ENCODE results near the gene TECPR2. TPM values are rescaled to one million over a fixed set of nuclear protein-coding genes. Genes with fewer than 3 reads are reported as not detected.
"Not testable (repeated sequence)": the region's sequence is repeated elsewhere in the genome, so short reads cannot be mapped to it uniquely, and the experiment has no call there.

TECPR2 gene
- total and polyA plus RNA-seq, 9 donors: 8.3 to 15.1 (median 12.1) TPM

- no peak overlapping the region for H3K27ac ChIP-seq (ENCODE audit: low read length)
- H3K36me3 ChIP-seq (ENCODE audit: control insufficient read depth, insufficient read depth, low read length): peaks cover 72% of the 10 kb centered on the region
- 88% methylated on average over 14 of the region's 16 CpGs for WGBS (ENCODE audit: insufficient coverage)
- no peaks in the 10 kb centered on the region for H3K27me3 ChIP-seq (ENCODE audit: control insufficient read depth, insufficient read depth, low read length)
- no peak for DNase-seq
- H3K4me3 ChIP-seq (ENCODE audit: low read length): no peak overlapping the region
- no peaks in the 10 kb centered on the region for H3K4me1 ChIP-seq (ENCODE audit: control insufficient read depth, insufficient read depth, low read length)
- H3K9me3 ChIP-seq (replicated peaks; ENCODE audit: control insufficient read depth, low read depth, low read length): no peaks in the 10 kb centered on the region
Measured at GRCh38 chr14:102348376-102348775, 14.4 kb upstream of the TECPR2 start.

GRCh38 chr14:102351023-102351422, 11.7 kb upstream of the TECPR2 start:
- H3K27me3 ChIP-seq (ENCODE audit: control insufficient read depth, insufficient read depth, low read length): no peaks in the 10 kb centered on the region
- H3K4me3 ChIP-seq (ENCODE audit: low read length): no peak overlapping the region
- peak; percentile 32 for DNase-seq
- WGBS (ENCODE audit: insufficient coverage): 81% methylated on average over 6 of the region's 10 CpGs
- peaks cover 74% of the 10 kb centered on the region for H3K36me3 ChIP-seq (ENCODE audit: control insufficient read depth, insufficient read depth, low read length)
- no peaks in the 10 kb centered on the region for H3K4me1 ChIP-seq (ENCODE audit: control insufficient read depth, insufficient read depth, low read length)
- H3K27ac ChIP-seq (ENCODE audit: low read length): peak overlapping the region; percentile 83
- no peaks in the 10 kb centered on the region for H3K9me3 ChIP-seq (replicated peaks; ENCODE audit: control insufficient read depth, low read depth, low read length)

GRCh38 chr14:102351593-102351992, 11.1 kb upstream of the TECPR2 start:
- no CpG with 5 or more reads among the region's 9 CpGs for WGBS (ENCODE audit: insufficient coverage)
- peaks cover 71% of the 10 kb centered on the region for H3K36me3 ChIP-seq (ENCODE audit: control insufficient read depth, insufficient read depth, low read length)
- peak; percentile 63 for DNase-seq
- H3K4me3 ChIP-seq (ENCODE audit: low read length); H3K27me3 ChIP-seq (ENCODE audit: control insufficient read depth, insufficient read depth, low read length); H3K27ac ChIP-seq (ENCODE audit: low read length); H3K9me3 ChIP-seq (replicated peaks; ENCODE audit: control insufficient read depth, low read depth, low read length); H3K4me1 ChIP-seq (ENCODE audit: control insufficient read depth, insufficient read depth, low read length): not testable (repeated sequence)

GRCh38 chr14:102352213-102352612, 10.5 kb upstream of the TECPR2 start:
- peaks cover 70% of the 10 kb centered on the region for H3K36me3 ChIP-seq (ENCODE audit: control insufficient read depth, insufficient read depth, low read length)
- no peaks in the 10 kb centered on the region for H3K27me3 ChIP-seq (ENCODE audit: control insufficient read depth, insufficient read depth, low read length)
- WGBS (ENCODE audit: insufficient coverage): 71% methylated on average over 1 of the region's 4 CpGs
- H3K4me1 ChIP-seq (ENCODE audit: control insufficient read depth, insufficient read depth, low read length): no peaks in the 10 kb centered on the region
- H3K27ac ChIP-seq (ENCODE audit: low read length): no peak overlapping the region
- no peaks in the 10 kb centered on the region for H3K9me3 ChIP-seq (replicated peaks; ENCODE audit: control insufficient read depth, low read depth, low read length)
- DNase-seq: no peak
- no peak overlapping the region for H3K4me3 ChIP-seq (ENCODE audit: low read length)

- peaks cover 72% of the 10 kb centered on the region for H3K36me3 ChIP-seq (ENCODE audit: control insufficient read depth, insufficient read depth, low read length)
- no peaks in the 10 kb centered on the region for H3K27me3 ChIP-seq (ENCODE audit: control insufficient read depth, insufficient read depth, low read length)
- no peak overlapping the region for H3K27ac ChIP-seq (ENCODE audit: low read length)
- H3K4me1 ChIP-seq (ENCODE audit: control insufficient read depth, insufficient read depth, low read length): no peaks in the 10 kb centered on the region
- no peak for DNase-seq
- H3K4me3 ChIP-seq (ENCODE audit: low read length): no peak overlapping the region
- 80% methylated on average over 5 of the region's 8 CpGs for WGBS (ENCODE audit: insufficient coverage)
- H3K9me3 ChIP-seq (replicated peaks; ENCODE audit: control insufficient read depth, low read depth, low read length): no peaks in the 10 kb centered on the region
Measured at GRCh38 chr14:102353126-102353619, 9.6 kb upstream of the TECPR2 start.

GRCh38 chr14:102356280-102356679, 6.5 kb upstream of the TECPR2 start:
- no CpG with 5 or more reads among the region's 3 CpGs for WGBS (ENCODE audit: insufficient coverage)
- Histone ChIP-seq H3K9me3 (replicated peaks; ENCODE audit: control insufficient read depth, low read depth, low read length) (no peaks in the 10 kb centered on the region), H3K4me1 (ENCODE audit: control insufficient read depth, insufficient read depth, low read length) (no peaks in the 10 kb centered on the region), H3K4me3 (ENCODE audit: low read length) (no peak overlapping the region), H3K27me3 (ENCODE audit: control insufficient read depth, insufficient read depth, low read length) (no peaks in the 10 kb centered on the region), H3K36me3 (ENCODE audit: control insufficient read depth, insufficient read depth, low read length) (peaks cover 68% of the 10 kb centered on the region), H3K27ac (ENCODE audit: low read length) (no peak overlapping the region)
- no peak for DNase-seq

GRCh38 chr14:102359341-102359740, 3.4 kb upstream of the TECPR2 start:
- H3K9me3 ChIP-seq (replicated peaks; ENCODE audit: control insufficient read depth, low read depth, low read length): no peaks in the 10 kb centered on the region
- H3K4me1 ChIP-seq (ENCODE audit: control insufficient read depth, insufficient read depth, low read length): peaks cover 17% of the 10 kb centered on the region
- no peak for DNase-seq
- no CpG with 5 or more reads among the region's 2 CpGs for WGBS (ENCODE audit: insufficient coverage)
- H3K27me3 ChIP-seq (ENCODE audit: control insufficient read depth, insufficient read depth, low read length): no peaks in the 10 kb centered on the region
- H3K36me3 ChIP-seq (ENCODE audit: control insufficient read depth, insufficient read depth, low read length): peaks cover 50% of the 10 kb centered on the region
- no peak overlapping the region for H3K27ac ChIP-seq (ENCODE audit: low read length)
- no peak overlapping the region for H3K4me3 ChIP-seq (ENCODE audit: low read length)

GRCh38 chr14:102360388-102360787, 2.4 kb upstream of the TECPR2 start:
- Histone ChIP-seq H3K27ac (ENCODE audit: low read length) (no peak overlapping the region), H3K9me3 (replicated peaks; ENCODE audit: control insufficient read depth, low read depth, low read length) (no peaks in the 10 kb centered on the region), H3K27me3 (ENCODE audit: control insufficient read depth, insufficient read depth, low read length) (no peaks in the 10 kb centered on the region), H3K4me3 (ENCODE audit: low read length) (no peak overlapping the region), H3K36me3 (ENCODE audit: control insufficient read depth, insufficient read depth, low read length) (peaks cover 40% of the 10 kb centered on the region), H3K4me1 (ENCODE audit: control insufficient read depth, insufficient read depth, low read length) (peaks cover 17% of the 10 kb centered on the region)
- DNase-seq: no peak
- WGBS (ENCODE audit: insufficient coverage): 100% methylated on average over 1 of the region's 3 CpGs

- Histone ChIP-seq H3K27me3 (ENCODE audit: control insufficient read depth, insufficient read depth, low read length) (no peaks in the 10 kb centered on the region), H3K36me3 (ENCODE audit: control insufficient read depth, insufficient read depth, low read length) (peaks cover 26% of the 10 kb centered on the region), H3K4me3 (ENCODE audit: low read length) (peak overlapping the region; percentile 84), H3K4me1 (ENCODE audit: control insufficient read depth, insufficient read depth, low read length) (peaks cover 17% of the 10 kb centered on the region), H3K27ac (ENCODE audit: low read length) (peak overlapping the region; percentile 94), H3K9me3 (replicated peaks; ENCODE audit: control insufficient read depth, low read depth, low read length) (no peaks in the 10 kb centered on the region)
- WGBS (ENCODE audit: insufficient coverage): 34% methylated on average over 4 of the region's 4 CpGs
- no peak for DNase-seq
Measured at GRCh38 chr14:102362084-102362483, 657 bp upstream of the TECPR2 start.

- H3K4me1 ChIP-seq (ENCODE audit: control insufficient read depth, insufficient read depth, low read length): peaks cover 17% of the 10 kb centered on the region
- peak; percentile 67 for DNase-seq
Measured at GRCh38 chr14:102363182-102363943, 622 bp downstream of the TECPR2 start.

More at GRCh38 chr14:102363182-102363943, 622 bp downstream of the TECPR2 start:
- WGBS (ENCODE audit: insufficient coverage): 0% methylated on average over 27 of the region's 53 CpGs
- peak overlapping the region; percentile 71 for H3K4me3 ChIP-seq (ENCODE audit: low read length)
- H3K36me3 ChIP-seq (ENCODE audit: control insufficient read depth, insufficient read depth, low read length): peaks cover 14% of the 10 kb centered on the region
- H3K27me3 ChIP-seq (ENCODE audit: control insufficient read depth, insufficient read depth, low read length): no peaks in the 10 kb centered on the region
- no peaks in the 10 kb centered on the region for H3K9me3 ChIP-seq (replicated peaks; ENCODE audit: control insufficient read depth, low read depth, low read length)
- H3K27ac ChIP-seq (ENCODE audit: low read length): peak overlapping the region; percentile 82
